Activated CD4-positive, alpha-beta T cell treated with anti-CD3 and anti-CD28 coated beads for 24 hours (primary cell): Measurements from ENCODE around the gene EVI5.

Experiments
- DNase-seq, 2 donors: peaks; one replicate each; pipeline ENCODE4 v3.0.0-alpha.2; 2020; ENCODE audit warnings: low read depth in 2 of 2

EVI5 gene

GRCh38 chr1:92515796-92516201 lies 269.1 kb downstream of the EVI5 start:
- no peak for DNase-seq

- DNase-seq: no peak
These were observed 273.4 kb downstream of the EVI5 start for GRCh38 chr1:92511541-92511940.

- no peak for DNase-seq
These were observed 275.3 kb downstream of the EVI5 start for GRCh38 chr1:92509619-92510018.

- no peak for DNase-seq
These were observed 279.8 kb downstream of the EVI5 start for GRCh38 chr1:92505015-92505692.

- DNase-seq: no peak
These were observed 280.5 kb downstream of the EVI5 start for GRCh38 chr1:92504291-92505014.

GRCh38 chr1:92503926-92504285 lies 281.0 kb downstream of the EVI5 start:
- DNase-seq: no peak

GRCh38 chr1:92503043-92503925 lies 281.6 kb downstream of the EVI5 start:
- no peak for DNase-seq

- no peak for DNase-seq
These were observed 282.7 kb downstream of the EVI5 start for GRCh38 chr1:92502247-92502646.

GRCh38 chr1:92500552-92500951 lies 284.4 kb downstream of the EVI5 start:
- no peak for DNase-seq

- no peak for DNase-seq
These were observed 289.4 kb downstream of the EVI5 start for GRCh38 chr1:92495392-92496063.

GRCh38 chr1:92494485-92495141 lies 290.3 kb downstream of the EVI5 start:
- no peak for DNase-seq

- no peak for DNase-seq
These were observed 291.8 kb downstream of the EVI5 start for GRCh38 chr1:92493139-92493538.

- DNase-seq: no peak
These were observed 296.1 kb downstream of the EVI5 start for GRCh38 chr1:92488832-92489231.

GRCh38 chr1:92488416-92488815 lies 296.5 kb downstream of the EVI5 start:
- DNase-seq: no peak

- no peak for DNase-seq
These were observed 297.8 kb downstream of the EVI5 start for GRCh38 chr1:92487078-92487605.

- peak; percentile 58 to 64 for DNase-seq
These were observed 298.4 kb downstream of the EVI5 start, which contains the start of gene GFI1 for GRCh38 chr1:92486251-92487077. TSS of gene GFI1 (minus strand) at chr1:92486925. CDS start at chr1:92483487, 3,438 bp downstream.

- peak; percentile 84 to 86 for DNase-seq
These were observed 299.3 kb downstream of the EVI5 start for GRCh38 chr1:92485381-92486250.

GRCh38 chr1:92484472-92485380 lies 300.2 kb downstream of the EVI5 start:
- peak; percentile 58 to 64 for DNase-seq
